ENCODE results near the gene CLSTN3. TPM values are rescaled to one million over a fixed set of nuclear protein-coding genes. Genes with fewer than 3 reads are reported as not detected.

Gene CLSTN3
- total RNA-seq, 1 donor = 7.6 TPM

DNA sequence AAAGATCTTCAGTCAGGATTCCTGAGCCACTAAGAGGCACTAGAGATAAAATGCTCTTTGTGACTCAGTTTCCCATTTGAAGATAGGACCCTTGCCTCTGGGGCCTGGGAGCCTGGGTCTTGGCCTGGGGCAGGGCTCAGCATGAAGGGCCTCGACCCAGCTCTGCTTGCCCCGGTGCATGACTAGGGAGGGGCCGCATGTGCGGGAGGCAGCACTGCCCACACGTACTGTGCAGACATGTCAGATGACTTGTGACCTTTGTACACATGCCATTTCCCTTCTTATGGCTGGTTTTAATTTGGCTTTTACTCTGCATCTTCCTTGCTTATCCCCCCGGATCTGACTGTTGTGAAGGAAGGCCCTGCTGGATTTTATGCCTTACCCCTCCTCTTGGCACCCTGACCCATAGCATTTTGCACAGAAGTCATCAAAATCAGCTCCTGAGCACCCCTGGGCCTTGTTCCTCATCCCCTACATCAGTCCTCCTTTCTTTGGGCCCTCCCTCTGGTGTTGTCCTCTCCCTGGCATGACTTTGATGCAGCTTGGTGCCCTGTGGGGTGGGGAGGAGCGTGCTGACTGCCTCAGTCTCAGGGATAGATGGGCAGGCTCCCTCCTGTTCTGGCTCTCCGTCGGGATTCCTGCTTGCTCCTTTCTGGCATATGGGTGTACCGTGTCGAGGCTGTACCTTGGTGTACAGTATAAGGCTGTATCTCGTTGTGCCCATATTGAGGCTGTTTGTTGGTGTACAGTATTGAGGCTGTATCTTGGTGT, 4.4 kb downstream of the CLSTN3 start:
- DNase-seq (ENCODE audit: insufficient read length, low spot score, missing footprints) = no peak
- Histone ChIP-seq H3K79me2 (ENCODE audit: insufficient read depth, low read length) (no peaks in the 10 kb centered on the region), H3K4me3 (ENCODE audit: insufficient read depth, low read length) (no peak overlapping the region), H3K27me3 (ENCODE audit: insufficient read depth, low read length) (peaks cover 4% of the 10 kb centered on the region), H3K4me2 (ENCODE audit: insufficient read depth, low read length) (no peak overlapping the region), H3K9me3 (ENCODE audit: low read depth, low read length) (no peaks in the 10 kb centered on the region), H4K20me1 (ENCODE audit: insufficient read depth, low read length) (no peaks in the 10 kb centered on the region), H3K36me3 (ENCODE audit: insufficient read depth, low read length) (peaks cover 12% of the 10 kb centered on the region), H3K27ac (ENCODE audit: low read depth, low read length) (no peak overlapping the region), H3K4me1 (ENCODE audit: insufficient read depth, low read length) (peaks cover 11% of the 10 kb centered on the region), H2AFZ (ENCODE audit: low read length) (no peak overlapping the region)
- no peak for TF ChIP-seq CTCF (IDR thresholded peaks at IDR 0.05; ENCODE audit: extremely low read depth, low read depth, low read length)

DNA sequence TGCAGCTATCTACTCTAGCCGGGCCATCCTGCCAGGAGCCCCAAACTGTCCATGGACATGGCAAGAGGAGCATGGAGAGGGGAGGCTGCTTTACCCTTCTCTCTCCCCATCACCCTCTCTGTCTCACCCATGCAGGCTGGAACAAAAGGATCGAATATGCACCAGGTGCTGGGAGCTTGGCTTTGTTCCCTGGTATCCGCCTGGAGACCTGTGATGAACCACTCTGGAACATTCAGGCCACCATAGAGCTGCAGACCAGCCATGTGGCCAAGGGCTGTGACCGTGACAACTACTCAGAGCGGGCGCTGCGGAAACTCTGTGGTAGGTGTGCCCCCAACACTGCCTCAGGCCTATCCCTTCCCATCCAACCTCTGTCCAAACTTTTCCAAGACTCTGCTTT, 5.9 kb downstream of the CLSTN3 start:
- no peak for TF ChIP-seq CTCF (IDR thresholded peaks at IDR 0.05; ENCODE audit: extremely low read depth, low read depth, low read length)
- Histone ChIP-seq H3K79me2 (ENCODE audit: insufficient read depth, low read length) (no peaks in the 10 kb centered on the region), H3K27ac (ENCODE audit: low read depth, low read length) (no peak overlapping the region), H3K4me3 (ENCODE audit: insufficient read depth, low read length) (no peak overlapping the region), H3K4me2 (ENCODE audit: insufficient read depth, low read length) (no peak overlapping the region), H3K4me1 (ENCODE audit: insufficient read depth, low read length) (peaks cover 4% of the 10 kb centered on the region), H3K36me3 (ENCODE audit: insufficient read depth, low read length) (peaks cover 12% of the 10 kb centered on the region), H4K20me1 (ENCODE audit: insufficient read depth, low read length) (no peaks in the 10 kb centered on the region), H2AFZ (ENCODE audit: low read length) (no peak overlapping the region), H3K9me3 (ENCODE audit: low read depth, low read length) (no peaks in the 10 kb centered on the region), H3K27me3 (ENCODE audit: insufficient read depth, low read length) (peaks cover 2% of the 10 kb centered on the region)
- DNase-seq (ENCODE audit: insufficient read length, low spot score, missing footprints) = no peak

DNA sequence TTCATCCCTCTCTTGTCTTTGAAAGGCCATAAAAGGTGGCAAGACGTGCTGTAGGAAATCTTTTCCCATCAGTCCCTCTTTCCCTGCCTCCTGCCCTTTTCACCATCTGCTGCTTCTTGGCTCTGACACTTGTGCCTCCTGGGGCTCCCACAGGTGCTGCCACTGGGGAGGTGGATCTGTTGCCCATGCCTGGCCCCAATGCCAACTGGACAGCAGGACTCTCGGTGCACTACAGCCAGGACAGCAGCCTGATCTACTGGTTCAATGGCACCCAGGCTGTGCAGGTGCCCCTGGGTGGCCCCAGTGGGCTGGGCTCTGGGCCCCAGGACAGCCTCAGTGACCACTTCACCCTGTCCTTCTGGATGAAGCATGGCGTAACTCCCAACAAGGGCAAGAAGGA, 6.5 kb downstream of the CLSTN3 start:
- Histone ChIP-seq H3K4me1 (ENCODE audit: insufficient read depth, low read length) (no peaks in the 10 kb centered on the region), H3K79me2 (ENCODE audit: insufficient read depth, low read length) (no peaks in the 10 kb centered on the region), H3K4me2 (ENCODE audit: insufficient read depth, low read length) (no peak overlapping the region), H2AFZ (ENCODE audit: low read length) (no peak overlapping the region), H3K9me3 (ENCODE audit: low read depth, low read length) (no peaks in the 10 kb centered on the region), H4K20me1 (ENCODE audit: insufficient read depth, low read length) (no peaks in the 10 kb centered on the region), H3K36me3 (ENCODE audit: insufficient read depth, low read length) (peaks cover 12% of the 10 kb centered on the region), H3K4me3 (ENCODE audit: insufficient read depth, low read length) (no peak overlapping the region), H3K27ac (ENCODE audit: low read depth, low read length) (no peak overlapping the region), H3K27me3 (ENCODE audit: insufficient read depth, low read length) (no peaks in the 10 kb centered on the region)
- TF ChIP-seq CTCF (IDR thresholded peaks at IDR 0.05; ENCODE audit: extremely low read depth, low read depth, low read length) = no peak
- no peak for DNase-seq (ENCODE audit: insufficient read length, low spot score, missing footprints)

GRCh38 chr12:7137908-7138307, 7.7 kb downstream of the CLSTN3 start:
- Histone ChIP-seq H3K79me2 (ENCODE audit: insufficient read depth, low read length) (no peaks in the 10 kb centered on the region), H2AFZ (ENCODE audit: low read length) (no peak overlapping the region), H4K20me1 (ENCODE audit: insufficient read depth, low read length) (no peaks in the 10 kb centered on the region), H3K4me1 (ENCODE audit: insufficient read depth, low read length) (no peaks in the 10 kb centered on the region), H3K27me3 (ENCODE audit: insufficient read depth, low read length) (no peaks in the 10 kb centered on the region), H3K9me3 (ENCODE audit: low read depth, low read length) (no peaks in the 10 kb centered on the region), H3K4me3 (ENCODE audit: insufficient read depth, low read length) (no peak overlapping the region), H3K4me2 (ENCODE audit: insufficient read depth, low read length) (no peak overlapping the region), H3K27ac (ENCODE audit: low read depth, low read length) (no peak overlapping the region), H3K36me3 (ENCODE audit: insufficient read depth, low read length) (peaks cover 12% of the 10 kb centered on the region)
- DNase-seq (ENCODE audit: insufficient read length, low spot score, missing footprints) = no peak
- no peak for TF ChIP-seq CTCF (IDR thresholded peaks at IDR 0.05; ENCODE audit: extremely low read depth, low read depth, low read length)

All from osteoblast (primary cell).